ENCODE data around the gene ITPR2.
"Not testable (repeated sequence)": the region's sequence is repeated elsewhere in the genome, so short reads cannot be mapped to it uniquely, and the experiment has no call there.

Gene ITPR2

DNA sequence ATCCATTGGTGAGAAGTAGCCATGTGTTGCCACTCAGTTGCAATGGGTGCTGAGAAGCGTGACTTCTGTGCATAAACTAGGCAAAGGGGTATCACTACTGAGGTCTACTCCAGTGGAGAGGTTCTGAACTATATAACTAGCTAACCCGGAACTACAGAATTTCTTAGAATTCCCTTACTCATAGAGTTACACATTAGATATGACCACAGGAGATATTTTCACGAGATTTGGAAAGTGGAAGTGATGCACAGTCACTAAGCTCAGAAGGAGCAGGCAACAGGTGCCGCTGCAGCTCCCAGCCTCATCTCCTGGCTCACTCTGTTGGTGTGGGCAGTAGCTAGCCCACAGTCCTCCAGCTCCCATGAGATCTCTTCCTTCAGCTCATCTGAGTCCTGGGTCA, 501.0 kb downstream of the ITPR2 start:
- DNase-seq = no peak

DNA sequence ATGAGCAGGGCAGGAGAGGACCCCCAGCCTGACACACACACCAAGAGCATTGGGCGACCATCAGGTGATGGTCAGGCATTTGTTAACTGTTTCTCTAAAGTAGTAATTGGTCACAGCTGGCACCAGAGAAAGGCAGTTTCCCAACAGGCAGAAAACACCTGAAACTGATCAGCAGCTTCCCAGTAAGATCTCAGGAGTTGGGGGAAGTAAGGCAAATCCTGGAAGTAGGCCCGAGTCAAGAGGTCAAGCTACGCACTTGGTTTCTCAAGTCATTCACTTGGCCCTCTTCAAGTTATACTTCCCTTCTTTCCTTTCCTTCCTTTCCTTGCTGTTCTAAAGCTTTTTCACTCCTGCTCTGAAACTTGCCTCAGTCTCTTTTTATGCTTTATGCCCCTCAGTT, 501.9 kb downstream of the ITPR2 start:
- DNase-seq = no peak

DNA sequence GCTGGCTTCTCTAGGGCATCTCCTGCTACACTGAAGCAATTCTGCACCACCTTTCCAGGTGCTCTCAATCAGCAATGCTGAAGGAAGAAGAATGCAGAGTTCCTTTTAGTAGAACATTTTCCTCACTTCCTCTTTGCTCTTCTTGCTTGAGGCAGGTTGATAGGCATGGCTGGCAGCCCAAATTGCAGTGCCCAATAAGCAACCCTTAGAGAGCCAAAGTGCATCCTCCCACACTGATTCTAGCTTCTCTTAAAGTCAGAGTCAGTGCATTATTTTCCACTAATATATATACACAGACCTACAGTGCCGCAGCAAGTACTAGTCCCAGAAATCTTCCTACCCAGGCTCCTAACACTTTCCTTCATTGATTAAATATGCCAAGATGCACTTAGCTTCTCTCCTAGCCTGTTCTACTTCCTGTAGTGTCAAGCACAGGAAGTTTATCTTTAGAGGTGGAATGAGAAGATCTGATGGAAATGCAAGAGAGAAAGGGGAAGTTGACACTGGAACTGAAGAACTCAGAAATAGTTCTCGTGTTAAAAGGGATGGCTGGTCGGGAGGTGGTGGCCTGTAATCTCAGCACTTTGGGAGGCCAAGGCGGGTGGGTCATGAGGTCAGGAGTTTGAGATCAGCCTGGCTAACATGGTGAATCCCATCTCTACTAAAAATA, 504.9 kb downstream of the ITPR2 start:
- DNase-seq = no peak

DNA sequence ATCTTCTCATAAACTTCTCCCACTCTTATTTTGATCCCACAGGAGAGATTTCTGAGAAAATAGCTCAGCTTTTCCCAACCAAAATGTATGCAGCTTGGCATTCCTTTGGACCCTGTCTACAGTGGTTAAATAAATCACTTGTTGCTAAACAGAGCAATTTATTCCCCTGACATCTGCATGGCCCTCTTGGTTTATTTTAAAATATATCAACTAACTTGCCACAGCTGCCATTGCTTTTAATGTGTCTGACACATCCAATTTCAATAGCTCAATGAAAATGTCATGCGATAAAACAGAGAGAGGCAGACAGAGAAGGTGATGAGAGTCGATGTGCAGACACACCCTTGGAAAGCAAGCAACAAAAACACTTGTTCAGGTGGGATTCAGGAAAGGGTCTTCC, 509.3 kb downstream of the ITPR2 start:
- no peak for DNase-seq

DNA sequence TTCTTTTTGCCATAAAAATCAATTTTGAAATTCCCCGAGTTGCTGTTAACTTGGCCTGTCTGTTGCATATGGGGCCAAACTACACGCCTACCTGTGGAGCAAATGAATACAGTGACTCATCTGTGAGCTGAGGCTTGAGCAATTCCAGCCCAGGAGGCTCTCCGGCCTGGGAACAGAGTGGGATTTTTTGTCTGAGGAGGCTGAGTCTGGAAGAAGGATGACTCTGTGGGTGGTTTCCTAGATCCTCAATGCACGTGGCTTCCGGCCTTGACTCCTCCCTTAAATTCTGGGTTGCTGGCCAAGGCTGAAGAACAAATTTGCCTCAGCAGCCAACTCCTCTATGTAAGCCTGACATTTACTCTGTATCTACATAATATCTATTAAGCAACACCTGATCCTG, 513.5 kb downstream of the ITPR2 start:
- DNase-seq = peak; percentile 81

DNA sequence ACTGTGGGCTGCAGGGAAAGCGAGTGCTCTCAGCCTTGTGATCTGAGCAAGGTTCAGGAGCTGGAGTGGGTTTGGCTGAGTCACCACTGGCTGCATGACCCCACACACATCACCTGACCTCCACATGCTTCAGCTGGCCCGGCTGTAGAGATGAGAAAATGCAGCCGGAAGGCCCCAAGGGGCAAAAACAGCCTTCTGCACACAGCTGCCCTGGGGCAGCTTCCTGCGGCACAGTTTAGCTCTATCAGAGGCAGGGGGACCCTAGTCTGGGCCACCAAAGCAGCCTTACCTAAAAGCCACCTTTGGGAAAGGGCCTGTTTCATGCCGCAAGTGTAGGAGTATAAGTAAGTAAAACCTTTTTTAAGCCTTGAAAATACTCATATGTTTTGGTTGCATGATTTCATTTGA, 514.3 kb downstream of the ITPR2 start:
- DNase-seq = peak; percentile 37

DNA sequence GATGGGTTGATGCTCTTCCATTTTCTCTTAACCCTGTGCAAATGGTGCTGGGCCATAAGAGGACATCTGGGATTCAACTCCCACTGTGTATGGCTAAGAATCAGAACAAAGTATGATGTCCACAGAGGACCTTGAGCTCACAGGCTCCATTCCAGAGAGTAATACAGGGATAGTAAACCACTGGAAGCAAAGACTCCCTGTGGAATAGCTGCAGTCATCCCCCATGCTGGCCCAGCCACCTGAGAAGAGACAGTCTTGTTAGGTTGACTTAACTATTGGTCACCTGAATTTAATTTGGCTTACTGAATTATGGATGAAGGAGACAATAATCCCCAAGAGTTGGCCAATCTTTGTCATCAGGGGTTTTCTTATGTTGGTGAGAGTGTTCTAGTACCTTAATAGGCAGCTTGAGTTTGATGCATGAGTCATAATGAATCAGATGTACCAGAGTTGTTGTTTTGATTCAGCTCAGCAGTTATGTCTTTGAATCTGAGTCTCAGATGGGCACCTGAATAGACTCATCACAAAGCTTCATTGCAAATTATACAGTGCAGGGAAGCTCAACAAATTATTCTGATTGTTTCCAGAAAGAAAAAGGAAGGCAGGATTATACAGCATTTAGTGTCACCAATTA, 514.9 kb downstream of the ITPR2 start:
- DNase-seq = peak; percentile 58

DNA sequence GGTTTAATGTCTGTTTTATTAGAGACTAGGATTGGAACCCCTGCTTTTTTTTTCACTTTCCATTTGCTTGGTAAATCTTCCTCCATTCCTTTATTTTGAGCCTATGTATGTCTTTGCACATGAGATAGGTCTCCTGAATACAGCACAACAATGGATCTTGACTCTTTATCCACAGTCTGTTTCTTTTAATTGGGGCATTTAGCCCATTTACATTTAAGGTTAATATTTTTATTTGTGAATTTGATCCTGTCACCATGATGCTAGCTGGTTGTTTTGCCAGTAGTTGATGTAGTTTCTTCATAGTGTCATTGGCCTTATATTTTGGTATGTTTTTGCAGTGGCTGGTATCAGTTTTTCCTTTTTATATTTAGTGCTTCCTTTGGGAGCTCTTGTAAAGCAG, 518.9 kb downstream of the ITPR2 start:
- not testable (repeated sequence) for DNase-seq

DNA sequence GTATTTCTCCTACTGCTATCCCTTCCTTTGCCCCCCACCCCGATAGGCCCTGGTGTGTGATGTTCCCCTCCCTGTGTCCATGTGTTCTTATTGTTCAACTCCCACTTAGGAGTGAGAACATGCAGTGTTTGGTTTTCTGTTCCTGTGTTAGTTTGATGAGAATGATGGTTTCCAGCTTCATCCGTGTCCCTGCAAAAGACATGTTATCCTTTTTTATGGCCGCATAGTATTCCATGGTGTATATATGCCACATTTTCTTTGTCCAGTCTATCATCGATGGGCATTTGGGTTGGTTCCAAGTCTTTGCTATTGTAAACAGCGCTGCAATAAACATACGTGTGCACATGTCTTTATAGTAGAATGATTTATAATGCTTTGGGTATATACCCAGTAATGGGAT, 522.5 kb downstream of the ITPR2 start:
- not testable (repeated sequence) for DNase-seq

DNA sequence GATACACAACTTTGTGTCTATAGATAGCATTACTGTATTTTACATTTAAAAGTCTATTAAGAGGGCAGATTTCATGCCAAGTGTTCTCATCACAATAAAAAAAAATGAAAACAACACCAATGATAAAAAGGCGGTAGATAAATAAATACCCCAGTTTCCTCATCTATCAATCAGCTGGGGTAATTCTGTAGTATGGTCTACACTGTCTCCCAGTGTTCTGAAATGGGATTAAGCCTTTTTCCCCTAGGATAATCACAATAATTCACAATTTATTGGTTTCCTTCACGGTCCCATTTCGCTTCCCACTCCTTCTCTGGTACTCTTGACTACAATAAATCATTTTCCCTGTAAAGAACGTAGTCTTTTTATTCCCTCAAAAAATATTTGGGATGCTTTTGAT, 523.4 kb downstream of the ITPR2 start:
- no peak for DNase-seq

DNA sequence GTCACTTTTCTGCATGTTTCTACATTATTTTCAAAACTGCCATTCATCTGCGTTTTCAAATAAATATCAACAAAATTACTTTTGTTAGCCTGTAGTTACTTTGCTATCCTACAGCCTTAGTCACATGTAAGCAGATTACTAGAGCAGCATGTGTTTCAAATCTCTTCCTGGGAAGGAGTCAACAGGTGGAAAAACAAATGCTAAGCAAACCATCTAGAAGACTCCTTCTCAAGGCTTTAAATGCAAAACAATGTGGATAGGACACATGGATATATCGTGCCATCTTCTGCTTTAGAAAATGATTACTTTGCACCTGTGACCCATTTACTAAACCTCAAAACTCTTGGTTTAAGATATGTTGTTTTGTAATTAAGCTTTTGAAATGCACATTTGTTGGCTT, 528.7 kb downstream of the ITPR2 start:
- DNase-seq = no peak

DNA sequence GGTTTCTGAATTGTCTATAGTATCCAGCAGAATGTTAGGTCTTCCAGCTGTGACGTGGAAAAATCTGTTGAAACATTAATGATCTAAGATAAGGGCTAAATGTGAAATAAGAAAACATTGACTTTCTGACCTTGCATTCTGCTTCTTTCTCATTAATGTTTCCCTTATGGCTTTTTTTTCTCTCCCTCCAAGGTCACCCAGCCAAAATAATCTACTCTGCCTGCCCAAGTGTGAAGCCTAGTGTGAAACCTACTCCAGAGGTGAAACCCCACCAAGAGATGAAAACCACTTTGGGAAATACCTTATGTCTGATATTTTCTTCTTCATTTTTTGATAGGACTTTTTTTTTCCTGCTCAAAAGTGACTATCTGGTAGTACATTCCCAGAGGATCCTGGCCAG, 529.6 kb downstream of the ITPR2 start:
- DNase-seq = no peak

DNA sequence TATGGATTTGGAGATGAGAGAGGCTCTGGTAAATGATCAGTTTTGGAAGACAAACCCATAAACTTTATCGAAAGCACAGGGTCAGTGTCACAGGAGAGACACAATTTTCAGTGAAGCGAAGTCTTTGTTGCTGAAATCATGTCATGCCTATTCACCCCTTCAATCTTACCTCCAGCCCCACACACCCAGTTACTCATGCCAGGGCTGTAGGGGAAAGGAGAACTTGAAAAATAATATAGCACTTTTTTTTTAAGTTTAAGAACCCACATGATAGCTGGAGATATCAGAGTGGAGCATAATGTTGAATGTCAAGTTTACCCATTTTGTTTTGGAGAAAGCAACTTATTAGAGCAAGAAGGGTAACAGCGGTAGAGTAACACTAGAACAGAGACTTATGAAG, 530.2 kb downstream of the ITPR2 start:
- no peak for DNase-seq

DNA sequence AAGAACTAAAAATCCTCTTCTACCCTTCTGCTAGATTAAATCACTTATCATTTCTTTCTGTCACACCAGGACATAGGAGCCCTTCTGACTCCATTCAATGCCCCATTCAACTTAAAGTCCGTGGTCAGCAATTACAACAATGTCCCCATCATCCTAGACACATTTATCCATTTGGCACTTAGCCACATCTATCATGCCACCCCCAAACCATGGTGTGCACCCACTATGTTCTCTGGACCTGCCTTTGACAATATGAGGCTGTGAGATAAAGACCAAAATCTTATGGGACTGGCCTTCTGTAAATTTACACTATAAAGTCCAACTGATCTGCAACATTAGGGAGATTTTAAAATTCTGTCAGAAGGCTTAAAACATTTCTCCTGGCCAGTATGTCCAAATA, 533.2 kb downstream of the ITPR2 start:
- DNase-seq = no peak

DNA sequence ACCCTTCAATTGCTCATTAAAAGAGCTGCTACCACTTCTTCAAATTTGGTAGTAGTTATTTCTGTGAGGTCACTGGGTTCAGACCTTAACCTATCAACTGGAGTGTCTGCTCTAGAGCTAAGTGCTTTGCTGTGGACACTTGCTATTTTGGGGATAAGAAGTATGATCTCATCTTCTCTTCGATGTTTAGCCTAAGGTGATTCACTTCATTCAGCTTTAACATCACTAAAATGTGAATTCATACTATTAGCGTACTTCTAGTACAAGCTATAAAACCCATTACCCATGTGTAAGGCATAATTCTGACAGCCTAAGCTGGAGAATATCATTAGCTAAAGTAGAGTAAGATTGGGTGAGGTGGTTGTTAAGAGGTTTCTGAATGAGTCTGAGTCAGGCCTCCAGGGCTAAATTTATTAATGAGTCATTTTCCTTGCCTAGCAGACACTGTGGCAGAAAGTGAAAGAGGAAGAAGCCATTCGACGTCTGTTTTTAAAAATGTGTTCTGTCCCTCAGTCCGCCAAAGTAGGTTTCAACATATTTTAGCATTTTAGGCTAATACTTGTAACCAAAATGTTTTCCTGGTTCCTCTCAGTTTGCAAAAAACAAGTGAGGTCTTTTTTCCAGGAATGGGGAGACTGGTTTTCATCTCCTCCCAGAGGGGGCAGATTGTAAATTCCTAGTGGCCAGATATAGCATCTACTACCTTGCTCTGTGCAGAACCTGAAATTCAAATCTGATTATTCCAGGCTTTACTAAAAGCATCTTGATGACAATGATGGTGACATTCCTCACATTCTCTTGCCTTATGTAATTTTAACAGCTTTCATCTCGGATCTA, 534.0 kb downstream of the ITPR2 start:
- peak; percentile 85 for DNase-seq

DNA sequence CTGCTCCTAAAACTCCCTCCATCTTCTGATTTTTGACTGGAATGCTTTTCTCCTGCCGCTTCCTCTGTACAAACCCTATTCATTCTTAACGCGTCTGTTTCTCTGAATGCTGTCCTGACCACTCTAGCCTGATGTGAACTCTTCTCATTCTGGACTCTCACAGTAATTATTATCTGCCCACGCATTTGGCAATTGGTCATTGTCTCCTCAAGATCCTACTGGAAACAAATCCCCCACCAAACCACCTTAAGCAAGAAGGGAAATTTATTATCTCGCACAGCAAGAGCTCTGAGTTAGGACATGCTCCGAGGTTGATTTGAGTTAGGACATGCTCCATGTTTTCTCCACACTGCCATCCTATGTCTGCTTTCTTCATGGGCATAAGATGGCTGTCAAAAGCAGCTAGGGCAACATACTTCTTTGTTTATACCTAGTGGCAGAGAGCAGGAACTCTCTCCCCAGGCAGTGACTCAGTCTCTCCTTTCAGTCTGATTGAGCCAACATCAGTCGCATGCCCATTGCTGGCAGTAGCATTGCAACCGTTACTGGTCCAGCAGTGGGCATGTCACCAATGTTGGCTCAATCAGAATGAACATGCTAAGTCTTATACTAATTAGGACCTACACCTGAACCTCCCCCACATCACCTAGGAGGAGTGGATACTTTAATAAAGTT, 535.5 kb downstream of the ITPR2 start:
- DNase-seq = no peak

DNA sequence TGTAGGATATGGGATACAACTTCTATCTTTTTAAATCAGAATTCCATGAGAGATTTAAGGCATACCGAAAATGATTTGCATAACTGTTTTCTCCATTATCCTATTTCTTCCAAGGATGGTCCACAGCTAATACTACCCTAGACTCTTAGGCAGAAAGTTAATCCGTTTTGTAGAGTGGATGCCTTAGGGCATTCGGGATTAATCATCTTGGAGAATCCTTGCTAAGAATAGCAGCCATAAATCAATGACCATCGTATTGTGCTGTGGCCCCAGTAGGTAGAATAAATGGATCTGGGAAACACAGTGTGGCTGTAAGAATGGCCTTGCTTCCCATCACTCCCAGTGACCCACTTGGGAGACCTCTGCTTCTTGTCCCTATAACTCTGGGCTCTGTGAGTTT, 538.0 kb downstream of the ITPR2 start:
- DNase-seq = no peak

DNA sequence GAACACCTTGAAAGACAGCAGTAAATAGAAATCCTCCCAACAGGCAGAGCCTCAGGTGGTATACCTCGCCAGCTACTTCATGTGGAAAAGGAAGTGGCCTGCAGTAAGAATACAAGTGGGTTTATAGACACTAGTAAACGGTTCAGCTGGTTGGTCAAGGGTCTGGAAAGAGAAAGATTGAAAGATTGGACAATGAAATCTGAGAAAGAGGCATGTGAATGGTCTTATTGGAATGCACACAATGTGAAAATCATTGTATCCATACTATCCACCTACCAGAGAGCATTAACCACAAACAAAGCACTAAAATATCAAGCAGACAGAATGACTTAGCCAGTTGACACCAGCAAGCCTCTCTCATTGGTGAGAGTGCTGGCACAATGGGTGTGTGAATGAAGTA, 539.4 kb downstream of the ITPR2 start:
- peak; percentile 66 for DNase-seq

DNA sequence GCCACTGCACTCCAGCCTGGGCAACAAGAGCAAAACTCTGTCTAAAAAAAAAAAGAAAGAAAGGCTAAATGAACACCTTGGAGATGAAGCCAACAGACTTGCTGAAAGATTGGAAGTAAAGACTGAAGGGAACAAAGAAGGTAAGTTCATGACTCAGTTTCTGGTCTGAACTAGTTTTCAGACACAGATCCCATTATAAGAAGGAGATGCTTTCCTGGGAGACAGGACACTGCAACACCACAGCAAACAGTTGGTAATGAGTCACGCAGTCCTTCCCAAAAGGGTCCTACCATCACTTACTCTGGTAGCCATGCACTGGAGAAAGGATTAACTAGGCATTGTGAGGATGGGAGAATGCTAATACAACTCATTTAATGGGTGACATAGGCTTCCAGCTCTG, 540.4 kb downstream of the ITPR2 start:
- no peak for DNase-seq

DNA sequence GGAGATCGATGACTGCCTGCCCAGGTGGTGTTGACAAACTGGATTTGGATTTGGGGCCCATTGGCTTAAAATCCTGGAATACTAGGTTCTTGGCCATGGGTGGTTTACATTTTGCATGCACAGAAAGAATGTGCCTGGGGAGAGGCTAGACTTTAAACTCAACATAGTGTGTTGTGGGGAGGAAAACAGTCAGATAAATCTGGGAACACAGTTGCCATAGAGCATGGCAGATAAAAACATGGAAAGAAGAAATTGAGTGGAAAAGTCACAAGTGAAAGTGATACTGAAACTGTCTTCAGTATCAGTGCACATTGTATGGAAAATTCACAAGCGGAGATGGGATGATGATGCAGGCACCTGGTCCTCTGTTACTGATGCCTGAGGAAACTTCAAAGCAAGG, 542.4 kb downstream of the ITPR2 start:
- DNase-seq = no peak

DNA sequence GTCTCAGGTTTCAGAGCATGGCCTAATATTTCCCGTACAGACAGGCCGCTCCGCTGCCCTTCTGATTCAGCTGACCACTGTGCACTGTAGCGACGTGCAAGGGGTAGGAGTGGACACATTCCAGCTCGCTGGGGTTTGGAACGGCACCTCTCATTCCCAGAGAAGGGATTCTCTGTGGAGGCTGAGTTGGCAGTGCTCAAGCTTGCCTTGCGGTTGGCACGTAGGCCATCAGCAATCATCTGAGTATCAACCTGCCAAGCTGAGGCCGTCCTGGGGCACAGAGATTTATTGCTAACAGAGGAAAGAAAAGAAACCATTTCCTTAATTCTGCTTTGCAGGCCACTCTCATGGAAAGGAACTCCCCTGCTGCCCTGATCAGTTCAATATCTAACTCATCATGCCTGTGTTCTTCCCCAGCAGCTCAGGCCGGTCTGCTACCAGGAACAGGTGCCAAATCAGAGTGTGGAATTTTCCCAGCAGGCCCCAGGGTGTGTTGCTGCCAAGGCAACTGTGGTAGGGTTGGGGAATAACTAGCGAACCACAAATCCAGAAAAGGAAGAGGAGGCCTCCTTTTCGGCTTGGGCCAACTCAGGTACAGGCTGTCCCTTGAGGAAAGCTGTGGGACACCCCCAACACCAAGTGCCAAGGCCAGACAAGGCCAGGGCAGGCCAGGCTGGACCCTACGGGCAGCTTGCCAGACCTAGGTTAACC, 545.2 kb downstream of the ITPR2 start:
- no peak for DNase-seq

Measured in fibroblast of skin of abdomen (primary cell).